ENCODE measurements around the gene BDNF. TPM values are rescaled to one million over a fixed set of nuclear protein-coding genes. Genes with fewer than 3 reads are reported as not detected.

BDNF gene
- total and polyA plus RNA-seq, 2 of the 8 experiments (the other 6 are each of a cell fraction or from before 2014, with no cell fraction given) = 2.4 to 5.4 TPM

DNA sequence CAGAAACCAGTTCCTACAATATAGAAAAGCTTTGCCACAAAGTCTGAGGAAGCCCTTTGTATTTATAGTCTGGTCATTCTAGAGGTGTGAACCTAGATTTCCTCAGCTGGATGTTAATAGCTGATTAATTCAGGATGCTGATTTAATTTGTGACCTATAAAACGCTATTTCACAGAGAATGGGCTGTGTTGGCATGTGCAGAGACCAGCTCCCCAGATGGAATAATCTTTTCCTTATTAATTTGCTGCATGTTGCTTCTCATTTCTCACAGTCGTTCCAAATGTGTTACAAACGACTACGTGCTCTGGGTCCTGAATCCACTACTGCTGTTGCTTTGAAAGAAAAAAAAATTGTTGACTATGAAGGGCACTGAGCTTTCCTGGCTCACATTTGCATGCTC is 49.3 kb downstream of the BDNF start (continued):
- TF ChIP-seq, protein P1, sequence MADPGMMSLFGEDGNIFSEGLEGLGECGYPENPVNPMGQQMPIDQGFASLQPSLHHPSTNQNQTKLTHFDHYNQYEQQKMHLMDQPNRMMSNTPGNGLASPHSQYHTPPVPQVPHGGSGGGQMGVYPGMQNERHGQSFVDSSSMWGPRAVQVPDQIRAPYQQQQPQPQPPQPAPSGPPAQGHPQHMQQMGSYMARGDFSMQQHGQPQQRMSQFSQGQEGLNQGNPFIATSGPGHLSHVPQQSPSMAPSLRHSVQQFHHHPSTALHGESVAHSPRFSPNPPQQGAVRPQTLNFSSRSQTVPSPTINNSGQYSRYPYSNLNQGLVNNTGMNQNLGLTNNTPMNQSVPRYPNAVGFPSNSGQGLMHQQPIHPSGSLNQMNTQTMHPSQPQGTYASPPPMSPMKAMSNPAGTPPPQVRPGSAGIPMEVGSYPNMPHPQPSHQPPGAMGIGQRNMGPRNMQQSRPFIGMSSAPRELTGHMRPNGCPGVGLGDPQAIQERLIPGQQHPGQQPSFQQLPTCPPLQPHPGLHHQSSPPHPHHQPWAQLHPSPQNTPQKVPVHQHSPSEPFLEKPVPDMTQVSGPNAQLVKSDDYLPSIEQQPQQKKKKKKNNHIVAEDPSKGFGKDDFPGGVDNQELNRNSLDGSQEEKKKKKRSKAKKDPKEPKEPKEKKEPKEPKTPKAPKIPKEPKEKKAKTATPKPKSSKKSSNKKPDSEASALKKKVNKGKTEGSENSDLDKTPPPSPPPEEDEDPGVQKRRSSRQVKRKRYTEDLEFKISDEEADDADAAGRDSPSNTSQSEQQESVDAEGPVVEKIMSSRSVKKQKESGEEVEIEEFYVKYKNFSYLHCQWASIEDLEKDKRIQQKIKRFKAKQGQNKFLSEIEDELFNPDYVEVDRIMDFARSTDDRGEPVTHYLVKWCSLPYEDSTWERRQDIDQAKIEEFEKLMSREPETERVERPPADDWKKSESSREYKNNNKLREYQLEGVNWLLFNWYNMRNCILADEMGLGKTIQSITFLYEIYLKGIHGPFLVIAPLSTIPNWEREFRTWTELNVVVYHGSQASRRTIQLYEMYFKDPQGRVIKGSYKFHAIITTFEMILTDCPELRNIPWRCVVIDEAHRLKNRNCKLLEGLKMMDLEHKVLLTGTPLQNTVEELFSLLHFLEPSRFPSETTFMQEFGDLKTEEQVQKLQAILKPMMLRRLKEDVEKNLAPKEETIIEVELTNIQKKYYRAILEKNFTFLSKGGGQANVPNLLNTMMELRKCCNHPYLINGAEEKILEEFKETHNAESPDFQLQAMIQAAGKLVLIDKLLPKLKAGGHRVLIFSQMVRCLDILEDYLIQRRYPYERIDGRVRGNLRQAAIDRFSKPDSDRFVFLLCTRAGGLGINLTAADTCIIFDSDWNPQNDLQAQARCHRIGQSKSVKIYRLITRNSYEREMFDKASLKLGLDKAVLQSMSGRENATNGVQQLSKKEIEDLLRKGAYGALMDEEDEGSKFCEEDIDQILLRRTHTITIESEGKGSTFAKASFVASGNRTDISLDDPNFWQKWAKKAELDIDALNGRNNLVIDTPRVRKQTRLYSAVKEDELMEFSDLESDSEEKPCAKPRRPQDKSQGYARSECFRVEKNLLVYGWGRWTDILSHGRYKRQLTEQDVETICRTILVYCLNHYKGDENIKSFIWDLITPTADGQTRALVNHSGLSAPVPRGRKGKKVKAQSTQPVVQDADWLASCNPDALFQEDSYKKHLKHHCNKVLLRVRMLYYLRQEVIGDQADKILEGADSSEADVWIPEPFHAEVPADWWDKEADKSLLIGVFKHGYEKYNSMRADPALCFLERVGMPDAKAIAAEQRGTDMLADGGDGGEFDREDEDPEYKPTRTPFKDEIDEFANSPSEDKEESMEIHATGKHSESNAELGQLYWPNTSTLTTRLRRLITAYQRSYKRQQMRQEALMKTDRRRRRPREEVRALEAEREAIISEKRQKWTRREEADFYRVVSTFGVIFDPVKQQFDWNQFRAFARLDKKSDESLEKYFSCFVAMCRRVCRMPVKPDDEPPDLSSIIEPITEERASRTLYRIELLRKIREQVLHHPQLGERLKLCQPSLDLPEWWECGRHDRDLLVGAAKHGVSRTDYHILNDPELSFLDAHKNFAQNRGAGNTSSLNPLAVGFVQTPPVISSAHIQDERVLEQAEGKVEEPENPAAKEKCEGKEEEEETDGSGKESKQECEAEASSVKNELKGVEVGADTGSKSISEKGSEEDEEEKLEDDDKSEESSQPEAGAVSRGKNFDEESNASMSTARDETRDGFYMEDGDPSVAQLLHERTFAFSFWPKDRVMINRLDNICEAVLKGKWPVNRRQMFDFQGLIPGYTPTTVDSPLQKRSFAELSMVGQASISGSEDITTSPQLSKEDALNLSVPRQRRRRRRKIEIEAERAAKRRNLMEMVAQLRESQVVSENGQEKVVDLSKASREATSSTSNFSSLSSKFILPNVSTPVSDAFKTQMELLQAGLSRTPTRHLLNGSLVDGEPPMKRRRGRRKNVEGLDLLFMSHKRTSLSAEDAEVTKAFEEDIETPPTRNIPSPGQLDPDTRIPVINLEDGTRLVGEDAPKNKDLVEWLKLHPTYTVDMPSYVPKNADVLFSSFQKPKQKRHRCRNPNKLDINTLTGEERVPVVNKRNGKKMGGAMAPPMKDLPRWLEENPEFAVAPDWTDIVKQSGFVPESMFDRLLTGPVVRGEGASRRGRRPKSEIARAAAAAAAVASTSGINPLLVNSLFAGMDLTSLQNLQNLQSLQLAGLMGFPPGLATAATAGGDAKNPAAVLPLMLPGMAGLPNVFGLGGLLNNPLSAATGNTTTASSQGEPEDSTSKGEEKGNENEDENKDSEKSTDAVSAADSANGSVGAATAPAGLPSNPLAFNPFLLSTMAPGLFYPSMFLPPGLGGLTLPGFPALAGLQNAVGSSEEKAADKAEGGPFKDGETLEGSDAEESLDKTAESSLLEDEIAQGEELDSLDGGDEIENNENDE (IDR thresholded peaks at IDR 0.05; ENCODE audit: insufficient replicate concordance, low read length) = no peak
- TF ChIP-seq BCL11A (IDR thresholded peaks at IDR 0.05; ENCODE audit: low read depth in 2 of 2, low read length in 2 of 2) = no peak
- TF ChIP-seq, protein P2, sequence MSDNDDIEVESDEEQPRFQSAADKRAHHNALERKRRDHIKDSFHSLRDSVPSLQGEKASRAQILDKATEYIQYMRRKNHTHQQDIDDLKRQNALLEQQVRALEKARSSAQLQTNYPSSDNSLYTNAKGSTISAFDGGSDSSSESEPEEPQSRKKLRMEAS (IDR thresholded peaks at IDR 0.05) = no peak
- no peak for TF ChIP-seq EGR1 (IDR thresholded peaks at IDR 0.05; ENCODE audit: borderline replicate concordance, low read depth, low read length)
- TF ChIP-seq SUZ12 (IDR thresholded peaks at IDR 0.05; ENCODE audit: low read length) = no peak
- no peak for TF ChIP-seq GTF2F1 (IDR thresholded peaks at IDR 0.05; ENCODE audit: borderline replicate concordance, low read depth, low read length)
- TF ChIP-seq RNF2 (IDR thresholded peaks at IDR 0.05; ENCODE audit: borderline replicate concordance, low read depth, low read length, missing control alignments, poor library complexity, severe bottlenecking) = no peak
- no peak for TF ChIP-seq SIRT6 (IDR thresholded peaks at IDR 0.05; ENCODE audit: low read length)
- no peak for TF ChIP-seq TEAD4 (IDR thresholded peaks at IDR 0.05; ENCODE audit: low read depth, low read length)
- no peak for TF ChIP-seq YY1 (IDR thresholded peaks at IDR 0.05; ENCODE audit: low read depth, low read length)
- TF ChIP-seq SIX5 (IDR thresholded peaks at IDR 0.05; ENCODE audit: low read depth, low read length) = no peak
